Esophagus muscularis mucosa (tissue), 4 donors: ENCODE measurements around the gene CACNA1E. TPM values are rescaled to one million over a fixed set of nuclear protein-coding genes. Genes with fewer than 3 reads are reported as not detected.

Source experiments
- DNase-seq: peaks from one replicate; pipeline ENCODE4 v3.0.0-alpha.2; 2017; ENCODE audit errors: extremely low spot score
- H3K27ac ChIP-seq, 4 donors: fragments of 200-600 bp; sonication (generic); replicated peaks in 1 of 4; 1 replicate in 3 of 4; 2 replicates in 1 of 4; pipeline ENCODE4 v1.5.1; 2016 to 2019; ENCODE audit warnings: mild to moderate bottlenecking in 1 of 4
- H3K27me3 ChIP-seq, 4 donors: fragments of 200-600 bp; sonication (generic); one replicate each; pipeline versions ENCODE4 v1.5.1 to v1.6.0; 2016 to 2019
- H3K36me3 ChIP-seq, 4 donors: fragments of 200-600 bp; sonication (generic); one replicate each; pipeline ENCODE4 v1.5.1; 2016 to 2019
- H3K4me1 ChIP-seq, 4 donors: fragments of 200-600 bp; sonication (generic); one replicate each; pipeline ENCODE4 v1.5.1; 2016 to 2019
- H3K4me3 ChIP-seq, 4 donors: fragments of 200-600 bp; sonication (generic); 1 replicate in 2 of 4; 2 replicates in 2 of 4; pipeline ENCODE4 v1.5.1; 2016 to 2019; ENCODE audit warnings: mild to moderate bottlenecking in 4 of 4, moderate library complexity in 1 of 4
- H3K9me3 ChIP-seq, 4 donors: fragments of 200-600 bp; sonication (generic); 1 replicate in 3 of 4; 2 replicates in 1 of 4; pipeline ENCODE4 v1.5.1; 2016 to 2019
- EP300 ChIP-seq: sonication (generic); formaldehyde crosslinking; IDR thresholded peaks from one replicate; pipeline ENCODE4 v1.6.1; 2017; ENCODE audit warnings: antibody characterized with exemption
- POLR2A ChIP-seq: fragments of 450-650 bp; IDR thresholded peaks from one replicate; pipeline ENCODE4 v1.6.1; 2017; ENCODE audit warnings: antibody characterized with exemption, moderate library complexity, mild to moderate bottlenecking, low read depth
- POLR2AphosphoS5 ChIP-seq, 2 donors: sonication (generic); formaldehyde crosslinking; IDR thresholded peaks; one replicate each; pipeline ENCODE4 v1.6.1; 2017; ENCODE audit warnings: antibody characterized with exemption in 2 of 2
- WGBS: methylation state at CpG from one replicate; pipeline ENCODE4 v1.1.5; 2018; 5-methylcytosine and 5-hydroxymethylcytosine counted together
- intact Hi-C: fragments of 100-400 bp; cut with DNase I; formaldehyde crosslinking; loops from one replicate; pipeline ENCODE4 v1.15.1; 2023
- total RNA-seq, 4 donors: library from RNA; depleted of rRNA; stranded (reverse); fragments of >200 nt; gene quantifications; one replicate each; pipeline versions ENCODE4 v1.1.0 to v1.2.1, GENCODE V29; 2016
- TF ChIP-seq, protein P1 (sequence below), 3 experiments: fragments of 200-600 bp in 2 of 3; fragments of 450-650 bp in 1 of 3; sonication (generic) in 2 of 3; IDR thresholded peaks; one replicate each; pipeline ENCODE4 v1.5.1; 2017 to 2019; ENCODE audit warnings: antibody characterized with exemption in 3 of 3, mild to moderate bottlenecking in 2 of 3, moderate library complexity in 1 of 3

Gene CACNA1E
- total RNA-seq, 4 donors from 2014 or later = under 0.01 to 0.66 (median 0.25) TPM

DNA sequence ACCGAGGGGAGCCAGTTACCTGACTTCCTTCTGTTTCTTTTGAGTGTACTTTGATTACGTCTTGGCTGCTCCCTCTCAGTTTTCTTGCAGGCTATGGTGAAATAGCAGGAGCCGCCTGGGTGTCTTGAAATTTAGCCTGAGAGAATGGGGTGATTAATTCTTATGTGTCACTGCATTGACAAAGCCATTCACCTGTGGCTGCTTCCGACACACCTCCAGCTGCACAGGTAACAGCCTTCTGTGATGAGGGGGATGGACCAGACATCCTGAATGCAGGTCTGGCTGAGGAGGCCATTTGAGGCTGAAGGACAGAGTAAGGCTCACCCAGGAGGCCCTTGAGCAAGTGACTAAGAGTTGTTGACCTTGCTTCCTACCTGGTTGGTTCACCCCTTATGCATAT, 16.5 kb downstream of the CACNA1E start:
- Histone ChIP-seq H3K27ac (no peak overlapping the region), H3K36me3 (no peaks in the 10 kb centered on the region), H3K4me1 (peaks cover 0 to 8% (median 7%) of the 10 kb centered on the region in 4 donors), H3K27me3 (no peaks in the 10 kb centered on the region), H3K9me3 (no peaks in the 10 kb centered on the region), H3K4me3 (no peak overlapping the region)
- intact Hi-C loops = no loop called here
- DNase-seq = no peak
- TF ChIP-seq POLR2A (no peak), POLR2AphosphoS5 (IDR thresholded peaks at IDR 0.05) (no peak), EP300 (no peak)
- TF ChIP-seq, protein P1, sequence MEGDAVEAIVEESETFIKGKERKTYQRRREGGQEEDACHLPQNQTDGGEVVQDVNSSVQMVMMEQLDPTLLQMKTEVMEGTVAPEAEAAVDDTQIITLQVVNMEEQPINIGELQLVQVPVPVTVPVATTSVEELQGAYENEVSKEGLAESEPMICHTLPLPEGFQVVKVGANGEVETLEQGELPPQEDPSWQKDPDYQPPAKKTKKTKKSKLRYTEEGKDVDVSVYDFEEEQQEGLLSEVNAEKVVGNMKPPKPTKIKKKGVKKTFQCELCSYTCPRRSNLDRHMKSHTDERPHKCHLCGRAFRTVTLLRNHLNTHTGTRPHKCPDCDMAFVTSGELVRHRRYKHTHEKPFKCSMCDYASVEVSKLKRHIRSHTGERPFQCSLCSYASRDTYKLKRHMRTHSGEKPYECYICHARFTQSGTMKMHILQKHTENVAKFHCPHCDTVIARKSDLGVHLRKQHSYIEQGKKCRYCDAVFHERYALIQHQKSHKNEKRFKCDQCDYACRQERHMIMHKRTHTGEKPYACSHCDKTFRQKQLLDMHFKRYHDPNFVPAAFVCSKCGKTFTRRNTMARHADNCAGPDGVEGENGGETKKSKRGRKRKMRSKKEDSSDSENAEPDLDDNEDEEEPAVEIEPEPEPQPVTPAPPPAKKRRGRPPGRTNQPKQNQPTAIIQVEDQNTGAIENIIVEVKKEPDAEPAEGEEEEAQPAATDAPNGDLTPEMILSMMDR (IDR thresholded peaks at IDR 0.05) = no peak
- 93% methylated on average over 4 of the region's 4 CpGs for WGBS

DNA sequence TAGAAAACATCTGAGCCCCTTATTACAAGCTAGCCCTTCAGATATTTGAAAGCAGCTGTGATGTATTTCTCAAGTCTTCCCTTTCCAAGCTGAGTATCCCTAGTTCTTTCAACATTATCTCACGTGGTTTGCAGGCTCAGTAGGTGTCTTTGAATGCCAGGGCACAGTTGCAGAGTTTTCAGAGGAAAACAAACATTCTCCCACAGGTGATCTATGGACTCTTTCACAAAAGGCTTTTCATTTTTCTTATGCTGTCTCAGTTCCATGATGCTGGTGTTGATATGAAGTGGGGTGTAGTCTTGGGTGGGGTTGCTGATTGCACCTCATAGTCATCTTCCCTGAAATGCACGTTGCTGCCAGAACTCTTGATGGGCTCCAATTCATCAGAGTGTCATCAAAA, 17.3 kb downstream of the CACNA1E start:
- intact Hi-C loops = no loop called here
- peaks cover 0 to 6% (median 0%) of the 10 kb centered on the region in 4 donors for H3K4me1 ChIP-seq
- no peak for TF ChIP-seq EP300
- TF ChIP-seq, protein P1 (IDR thresholded peaks at IDR 0.05) = no peak
- no peak for TF ChIP-seq POLR2AphosphoS5 (IDR thresholded peaks at IDR 0.05)
- no peak for TF ChIP-seq POLR2A
- no peak overlapping the region for H3K4me3 ChIP-seq
- no peak overlapping the region for H3K27ac ChIP-seq
- no peaks in the 10 kb centered on the region for H3K9me3 ChIP-seq
- 63% methylated on average over 2 of the region's 2 CpGs for WGBS
- no peak for DNase-seq
- no peaks in the 10 kb centered on the region for H3K27me3 ChIP-seq
- no peaks in the 10 kb centered on the region for H3K36me3 ChIP-seq

DNA sequence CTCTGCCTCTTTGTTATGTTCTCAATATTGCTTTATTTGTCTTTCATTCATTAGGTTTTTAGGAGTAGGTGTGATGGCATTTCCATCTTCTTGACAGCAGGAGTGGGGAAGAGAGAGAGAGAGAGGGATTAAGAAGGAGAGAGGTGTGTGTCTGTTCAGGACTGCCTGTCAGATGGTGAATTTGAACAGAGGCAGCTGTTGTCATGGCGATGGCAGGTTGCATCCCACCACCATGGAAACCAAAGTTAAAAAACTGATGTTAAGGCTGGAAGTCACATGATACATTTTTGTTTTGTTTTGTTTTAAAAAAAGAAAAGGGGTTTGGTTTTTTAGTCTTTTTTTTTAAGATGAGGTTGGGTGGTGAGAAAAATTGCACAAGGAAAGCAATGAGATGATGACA, 18.3 kb downstream of the CACNA1E start:
- H3K27me3 ChIP-seq = no peaks in the 10 kb centered on the region
- TF ChIP-seq, protein P1 (IDR thresholded peaks at IDR 0.05) = no peak
- TF ChIP-seq EP300 (no peak), POLR2A (no peak), POLR2AphosphoS5 (IDR thresholded peaks at IDR 0.05) (no peak)
- H3K4me3 ChIP-seq = no peak overlapping the region
- H3K27ac ChIP-seq = no peak overlapping the region
- DNase-seq = no peak
- no peaks in the 10 kb centered on the region for H3K36me3 ChIP-seq
- H3K9me3 ChIP-seq = no peaks in the 10 kb centered on the region
- intact Hi-C loops = no loop called here
- H3K4me1 ChIP-seq = peaks cover 0 to 6% (median 0%) of the 10 kb centered on the region in 4 donors
- WGBS = 79% methylated on average over 1 of the region's 1 CpG

DNA sequence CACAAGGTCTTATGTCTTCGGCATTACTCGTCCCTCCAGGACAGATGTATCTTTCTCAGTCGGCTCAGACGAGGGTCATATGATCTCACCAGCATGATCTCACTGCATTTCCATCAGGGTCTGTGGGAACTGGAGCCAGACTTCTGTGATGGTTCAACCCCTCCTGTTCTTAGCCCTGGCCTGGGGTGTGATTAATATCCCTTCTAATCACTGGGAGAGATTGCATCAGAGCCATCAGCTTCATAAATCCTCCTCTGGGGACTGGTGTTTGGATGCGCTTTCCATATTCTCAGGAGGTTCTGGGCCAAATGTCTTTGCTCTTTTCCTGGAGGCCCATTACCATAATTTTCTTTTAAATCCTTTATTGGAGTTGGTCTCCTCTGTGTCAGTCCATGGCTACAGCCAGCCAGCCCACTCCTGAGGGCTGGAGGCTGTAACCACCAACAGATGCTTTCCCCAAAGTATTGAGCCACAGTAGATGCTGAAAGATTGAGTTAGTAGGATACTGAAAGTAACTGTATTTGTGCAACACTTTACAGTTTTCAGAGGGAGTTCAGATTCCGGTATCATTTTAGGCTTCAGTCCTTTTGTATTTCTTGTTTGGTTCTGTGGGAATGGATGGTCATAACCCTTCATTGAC, 20.0 kb downstream of the CACNA1E start:
- 66% methylated on average over 6 of the region's 6 CpGs for WGBS
- Histone ChIP-seq H3K36me3 (no peaks in the 10 kb centered on the region), H3K9me3 (no peaks in the 10 kb centered on the region), H3K27ac (peak overlapping the region in 1 of 4 donors; percentile 49), H3K27me3 (no peaks in the 10 kb centered on the region), H3K4me3 (no peak overlapping the region), H3K4me1 (peaks cover 0 to 6% (median 0%) of the 10 kb centered on the region in 4 donors)
- TF ChIP-seq EP300 (no peak), POLR2AphosphoS5 (IDR thresholded peaks at IDR 0.05) (peak in 1 of 2 donors; percentile 18)
- intact Hi-C loops = no loop called here
- no peak for DNase-seq

DNA sequence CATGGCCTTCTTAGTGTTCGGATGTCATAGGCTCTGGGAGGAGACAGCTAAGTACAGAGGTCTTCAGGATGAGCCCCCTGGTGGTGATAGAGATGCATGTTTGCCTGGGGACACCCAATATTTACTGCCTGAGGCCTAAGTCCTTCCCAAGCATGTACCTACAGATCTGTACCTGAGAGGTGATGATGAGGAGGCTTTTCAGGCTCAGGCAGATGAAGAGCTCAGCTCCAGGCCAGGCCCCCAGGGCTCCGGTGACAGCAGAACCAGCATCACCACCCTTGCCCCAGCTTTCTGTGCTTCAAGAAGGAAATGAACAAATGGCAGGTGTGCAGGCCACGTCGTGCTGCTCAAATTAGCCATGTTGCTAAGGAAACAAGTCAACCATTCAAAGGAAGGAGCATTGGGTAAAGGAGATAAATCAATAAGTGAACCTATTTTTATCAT, 21.1 kb downstream of the CACNA1E start:
- Histone ChIP-seq H3K9me3 (no peaks in the 10 kb centered on the region), H3K4me3 (no peak overlapping the region), H3K27me3 (no peaks in the 10 kb centered on the region), H3K4me1 (peaks cover 0 to 6% (median 0%) of the 10 kb centered on the region in 4 donors), H3K36me3 (no peaks in the 10 kb centered on the region), H3K27ac (no peak overlapping the region)
- no peak for DNase-seq
- WGBS = 77% methylated on average over 4 of the region's 4 CpGs
- TF ChIP-seq POLR2A (no peak), EP300 (no peak), POLR2AphosphoS5 (IDR thresholded peaks at IDR 0.05) (no peak)
- TF ChIP-seq, protein P1 (IDR thresholded peaks at IDR 0.05) = peak in 1 of 3 experiments; percentile 7
- intact Hi-C loops = no loop called here
